WTC11 (cell line): ENCODE data around the gene BPHL. TPM values are rescaled to one million over a fixed set of nuclear protein-coding genes. Genes with fewer than 3 reads are reported as not detected.
A peak's percentile ranks its signal among the peaks of the same experiment; 100 is the strongest.

ENCODE experiments used
- ATAC-seq: fragments of 200-7000 bp; cut with Tn5 transposase; 2 replicates; pipeline ENCODE4 v1.10.0; 2021; ENCODE audit warnings: mild to moderate bottlenecking, moderate library complexity
- CTCF ChIA-PET: fragments of 300-600 bp; sonication (Branson Sonifier 250); formaldehyde crosslinking; loops from one replicate; lab custom pipeline; 2021; ENCODE audit warnings: antibody characterized with exemption; lab: Charles Lee
- POLR2A ChIA-PET: fragments of 350-600 bp; sonication (Branson Sonifier 250); formaldehyde crosslinking; loops from one replicate; lab custom pipeline; 2021; ENCODE audit warnings: antibody characterized with exemption; lab: Charles Lee
- DNase-seq: peaks from one replicate; pipeline ENCODE4 v3.0.0; 2021; ENCODE audit warnings: low spot score
- H3K27ac Mint-ChIP-seq: 2 replicates; pipeline ENCODE4 v1.8.0; 2021; ENCODE audit warnings: mixed read lengths
- H3K27me3 Mint-ChIP-seq: 2 replicates; pipeline ENCODE4 v1.8.0; 2021; ENCODE audit warnings: low read depth, mild to moderate bottlenecking, moderate library complexity, mixed read lengths
- H3K36me3 Mint-ChIP-seq: 2 replicates; pipeline ENCODE4 v1.8.0; 2021; ENCODE audit warnings: mixed read lengths
- H3K4me1 Mint-ChIP-seq: 2 replicates; pipeline ENCODE4 v1.8.0; 2022; ENCODE audit warnings: mixed read lengths
- H3K4me3 Mint-ChIP-seq: 2 replicates; pipeline ENCODE4 v1.8.0; 2021; ENCODE audit warnings: mild to moderate bottlenecking, moderate library complexity, mixed read lengths
- H3K9me3 Mint-ChIP-seq: 2 replicates; pipeline ENCODE4 v1.8.0; 2021; ENCODE audit warnings: mixed read lengths
- ATF2 ChIP-seq: sonication (generic); formaldehyde crosslinking; IDR thresholded peaks from 2 replicates; pipeline ENCODE4 v1.8.1; 2022; ENCODE audit warnings: low read depth, missing genetic modification reagents, borderline replicate concordance
- ATF3 ChIP-seq: sonication (generic); formaldehyde crosslinking; conservative IDR thresholded peaks from 2 replicates; pipeline ENCODE4 v1.8.1; 2022; ENCODE audit warnings: mild to moderate bottlenecking, missing genetic modification reagents
- CREB1 ChIP-seq: sonication (generic); formaldehyde crosslinking; IDR thresholded peaks from 2 replicates; pipeline ENCODE4 v1.8.0; 2023; ENCODE audit warnings: mild to moderate bottlenecking, missing genetic modification reagents
- EMX1 ChIP-seq: fragments of 250-450 bp; sonication (Bioruptor Pico); IDR thresholded peaks from 2 replicates; pipeline ENCODE4 v1.8.0; 2021; ENCODE audit warnings: mild to moderate bottlenecking
- ERG ChIP-seq: fragments of 250-450 bp; sonication (Bioruptor Pico); IDR thresholded peaks from 2 replicates; pipeline ENCODE4 v1.8.0; 2021; ENCODE audit warnings: mild to moderate bottlenecking
- FOXJ3 ChIP-seq: sonication (generic); formaldehyde crosslinking; IDR thresholded peaks from 2 replicates; pipeline ENCODE4 v1.9.0; 2021; ENCODE audit warnings: missing genetic modification reagents, mild to moderate bottlenecking, borderline replicate concordance
- GABPB1 ChIP-seq: sonication (generic); formaldehyde crosslinking; IDR thresholded peaks from 2 replicates; pipeline ENCODE4 v1.8.1; 2023; ENCODE audit warnings: mild to moderate bottlenecking, missing genetic modification reagents
- GRHL2 ChIP-seq: fragments of 250-450 bp; sonication (Bioruptor Pico); IDR thresholded peaks from 2 replicates; pipeline ENCODE4 v1.8.0; 2022; ENCODE audit warnings: mild to moderate bottlenecking, moderate library complexity; ENCODE audit not compliant: insufficient replicate concordance, severe bottlenecking
- IRF2 ChIP-seq: sonication (generic); formaldehyde crosslinking; IDR thresholded peaks from 2 replicates; pipeline ENCODE4 v1.8.0; 2022; ENCODE audit warnings: low read depth, missing genetic modification reagents, borderline replicate concordance
- NFATC4 ChIP-seq: fragments of 250-450 bp; sonication (Bioruptor Pico); IDR thresholded peaks from 2 replicates; pipeline ENCODE4 v1.9.0; 2021; ENCODE audit warnings: mild to moderate bottlenecking
- NFE2L1 ChIP-seq: sonication (generic); formaldehyde crosslinking; IDR thresholded peaks from 2 replicates; pipeline ENCODE4 v1.8.1; 2023; ENCODE audit warnings: missing genetic modification reagents
- NFYB ChIP-seq: sonication (generic); formaldehyde crosslinking; conservative IDR thresholded peaks from 2 replicates; pipeline ENCODE4 v1.8.0; 2022; ENCODE audit warnings: low read depth, missing genetic modification reagents
- SP1 ChIP-seq: sonication (generic); formaldehyde crosslinking; conservative IDR thresholded peaks from 2 replicates; pipeline ENCODE4 v1.8.1; 2022; ENCODE audit warnings: missing genetic modification reagents
- TCF7 ChIP-seq: sonication (generic); formaldehyde crosslinking; IDR thresholded peaks from 2 replicates; pipeline ENCODE4 v1.8.0; 2022; ENCODE audit warnings: mild to moderate bottlenecking, low read depth, missing genetic modification reagents, moderate library complexity
- TEAD4 ChIP-seq: sonication (generic); formaldehyde crosslinking; IDR thresholded peaks from 2 replicates; pipeline ENCODE4 v1.8.0; 2022; ENCODE audit warnings: mild to moderate bottlenecking, missing genetic modification reagents
- USF1 ChIP-seq: sonication (generic); formaldehyde crosslinking; IDR thresholded peaks from 2 replicates; pipeline ENCODE4 v1.8.0; 2022; ENCODE audit warnings: mild to moderate bottlenecking, missing genetic modification reagents
- ZNF121 ChIP-seq: sonication (generic); formaldehyde crosslinking; IDR thresholded peaks from 2 replicates; pipeline ENCODE4 v1.8.0; 2023; ENCODE audit warnings: missing genetic modification reagents
- ZNF281 ChIP-seq: sonication (generic); formaldehyde crosslinking; IDR thresholded peaks from 2 replicates; pipeline ENCODE4 v1.8.0; 2023; ENCODE audit warnings: mild to moderate bottlenecking, missing genetic modification reagents
- ZNF532 ChIP-seq: fragments of 250-450 bp; sonication (Bioruptor Pico); IDR thresholded peaks from 2 replicates; pipeline ENCODE4 v1.9.0; 2021; ENCODE audit warnings: mild to moderate bottlenecking, borderline replicate concordance
- total RNA-seq: library from RNA; stranded (reverse); gene quantifications from 3 replicates; pipeline ENCODE4 v1.2.3, GENCODE V29; 2021

The BPHL gene
- total RNA-seq, 1 experiment from 2014 or later, result 29.7 TPM

GRCh38 chr6:3143158-3143557 is 24.6 kb downstream of the BPHL start:
- peak overlapping the region; percentile 18 for H3K27ac Mint-ChIP-seq
- H3K9me3 Mint-ChIP-seq, result peaks cover 10% of the 10 kb centered on the region
- ChIA-PET POLR2A (interaction anchor here (0.8 kb wide), 1 partner anchor 14 kb away, joined by 4 read pairs; the partner anchor contains the start of gene TUBB2A), CTCF (interaction anchor here (0.6 to 1.6 kb wide), 4 partner anchors 15 to 108 kb away, joined by 3 to 6 read pairs (median 4); no protein-coding TSS in a partner anchor)
- peak; percentile 18 for ATAC-seq
- no peak overlapping the region for H3K4me3 Mint-ChIP-seq
- no peaks in the 10 kb centered on the region for H3K27me3 Mint-ChIP-seq
- peaks cover 61% of the 10 kb centered on the region for H3K36me3 Mint-ChIP-seq
- DNase-seq, result no peak
- no peak for TF ChIP-seq NFE2L1 (CRISPR knock-in tag)
- TF ChIP-seq USF1 (CRISPR knock-in tag), result no peak
- no peak for TF ChIP-seq ERG
- no peak for TF ChIP-seq IRF2
- TF ChIP-seq EMX1 (CRISPR knock-in tag), result no peak
- no peak for TF ChIP-seq ATF2
- no peak for TF ChIP-seq FOXJ3 (CRISPR knock-in tag)
- no peak for TF ChIP-seq GRHL2 (CRISPR knock-in tag)
- no peak for TF ChIP-seq TEAD4 (CRISPR knock-in tag)
- TF ChIP-seq NFATC4 (CRISPR knock-in tag), result no peak
- TF ChIP-seq ATF3, result no peak
- TF ChIP-seq ZNF281 (CRISPR knock-in tag), result no peak
- TF ChIP-seq CREB1 (CRISPR knock-in tag), result no peak
- TF ChIP-seq ZNF121 (CRISPR knock-in tag), result no peak
- TF ChIP-seq SP1 (CRISPR knock-in tag), result no peak
- TF ChIP-seq TCF7, result no peak
- no peak for TF ChIP-seq ZNF532
- TF ChIP-seq NFYB, result no peak
- TF ChIP-seq GABPB1 (CRISPR knock-in tag), result no peak
- TF ChIP-seq, all 79 proteins: peak for 0
- H3K4me1 Mint-ChIP-seq, result peaks cover 20% of the 10 kb centered on the region
